GM04503 (cell line): ENCODE measurements around the gene P2RY6.

ENCODE experiments used
- DNase-seq: peaks from one replicate; pipeline ENCODE4 v3.0.0-alpha.2; 2012; ENCODE audit warnings: low read depth

Gene P2RY6

GRCh38 chr11:73237471-73238290 lies 34.5 kb upstream of the P2RY6 start:
- no peak for DNase-seq

DNA sequence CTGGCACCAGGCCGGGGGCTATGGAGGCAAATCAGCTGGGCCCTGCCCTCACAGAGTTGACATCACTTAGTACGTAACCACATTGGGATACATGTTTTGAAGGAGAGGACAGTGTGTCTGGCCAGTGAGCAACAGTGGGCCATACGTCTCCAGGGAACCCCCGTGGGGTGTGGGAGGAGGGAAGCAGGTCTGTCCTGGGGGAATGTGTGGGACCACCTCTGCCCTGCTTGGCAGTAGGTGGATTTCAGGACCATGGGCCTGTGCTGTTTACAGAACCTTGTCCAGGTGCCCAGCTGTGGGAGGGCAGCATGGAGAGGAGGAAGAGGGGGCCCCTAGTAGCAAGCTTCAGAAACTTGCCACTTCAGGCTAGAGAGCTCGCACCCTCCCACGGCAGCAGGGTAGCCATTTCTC lies 33.0 kb upstream of the P2RY6 start:
- no peak for DNase-seq

DNA sequence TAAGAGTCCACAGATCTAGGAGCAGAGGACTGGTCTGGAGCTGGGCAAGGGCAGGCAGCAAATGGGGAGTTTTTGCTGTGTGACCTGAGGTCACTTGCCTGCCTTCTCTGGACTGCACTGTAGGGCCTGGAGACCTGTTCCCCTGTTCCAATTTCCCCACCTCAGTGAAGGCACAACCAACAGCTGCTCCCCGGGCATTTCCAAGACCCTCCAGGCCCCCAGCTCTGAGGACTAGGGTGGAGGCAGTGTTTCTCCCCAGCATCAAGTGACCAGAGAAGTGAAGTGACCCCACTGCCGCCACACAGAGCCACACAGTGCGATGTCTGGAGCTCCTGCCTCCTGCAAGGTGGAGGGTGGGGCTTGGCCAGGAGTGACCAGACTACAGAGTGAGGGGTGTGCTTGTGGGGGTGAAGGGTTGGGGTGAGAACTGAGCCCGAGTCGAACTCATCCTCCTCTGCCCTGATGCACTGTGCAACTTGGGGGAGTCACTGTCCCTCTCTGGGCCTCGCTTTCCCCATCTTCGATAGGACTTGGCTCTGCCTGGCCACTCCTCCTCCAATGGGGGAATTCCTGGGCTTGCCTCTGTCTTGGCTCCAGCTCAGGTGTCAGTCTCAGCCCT lies 32.5 kb upstream of the P2RY6 start:
- DNase-seq, result no peak

DNA sequence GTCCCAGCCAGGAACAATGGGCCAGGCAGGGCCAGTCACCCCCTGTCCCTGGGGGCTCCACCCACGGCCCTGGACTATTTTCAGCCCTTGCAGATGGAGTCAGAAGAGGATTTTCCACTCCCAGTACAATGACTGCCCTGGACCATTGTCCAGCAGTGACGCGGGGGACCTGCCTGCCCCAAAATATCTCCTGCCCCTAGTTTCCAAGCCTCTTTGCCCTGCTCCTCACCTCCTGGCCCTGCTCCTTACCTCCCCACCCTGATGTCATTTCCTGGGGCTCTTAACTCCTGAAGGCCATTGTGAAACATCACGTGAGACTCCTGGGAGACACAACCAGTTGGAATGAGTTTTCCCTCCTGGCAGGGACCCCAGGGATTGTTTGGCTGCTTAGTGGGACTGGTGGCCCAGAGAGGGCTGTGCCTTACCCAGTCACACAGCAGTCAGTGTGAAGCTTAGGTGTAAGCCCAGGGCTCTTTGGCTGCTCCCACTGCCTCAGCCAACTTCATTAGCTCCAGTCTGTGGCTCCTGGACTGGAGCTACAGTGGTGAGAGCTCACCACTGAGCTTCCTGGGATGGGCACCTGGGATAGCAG lies 31.9 kb upstream of the P2RY6 start:
- peak; percentile 78 for DNase-seq

- DNase-seq, result no peak
Observed at GRCh38 chr11:73241300-73241699, 30.8 kb upstream of the P2RY6 start.

- no peak for DNase-seq
Observed at GRCh38 chr11:73242251-73243092, 29.7 kb upstream of the P2RY6 start.

GRCh38 chr11:73243093-73243485 lies 29.0 kb upstream of the P2RY6 start:
- DNase-seq, result no peak

- no peak for DNase-seq
Observed at GRCh38 chr11:73244589-73245240, 27.4 kb upstream of the P2RY6 start.

GRCh38 chr11:73245461-73245860 lies 26.7 kb upstream of the P2RY6 start:
- DNase-seq, result no peak

DNA sequence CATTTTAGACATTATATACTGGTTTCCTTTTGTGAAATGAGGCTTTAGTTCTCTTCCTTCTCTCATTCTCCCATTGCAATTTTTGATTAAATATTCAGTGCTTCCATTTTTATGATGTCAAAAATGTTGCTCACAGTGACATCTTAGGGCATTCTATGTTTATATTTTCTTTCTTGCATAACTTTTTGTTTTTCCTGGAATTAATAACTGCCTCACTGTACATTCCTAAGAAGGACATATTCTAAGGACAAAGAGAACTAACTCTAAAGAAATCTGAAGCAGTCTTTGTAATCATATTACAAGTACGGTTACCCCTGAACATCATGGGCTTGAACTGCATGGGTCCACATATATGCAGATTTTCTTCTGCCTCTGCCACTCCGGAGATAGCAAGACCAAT lies 25.8 kb upstream of the P2RY6 start:
- DNase-seq, result no peak

DNA sequence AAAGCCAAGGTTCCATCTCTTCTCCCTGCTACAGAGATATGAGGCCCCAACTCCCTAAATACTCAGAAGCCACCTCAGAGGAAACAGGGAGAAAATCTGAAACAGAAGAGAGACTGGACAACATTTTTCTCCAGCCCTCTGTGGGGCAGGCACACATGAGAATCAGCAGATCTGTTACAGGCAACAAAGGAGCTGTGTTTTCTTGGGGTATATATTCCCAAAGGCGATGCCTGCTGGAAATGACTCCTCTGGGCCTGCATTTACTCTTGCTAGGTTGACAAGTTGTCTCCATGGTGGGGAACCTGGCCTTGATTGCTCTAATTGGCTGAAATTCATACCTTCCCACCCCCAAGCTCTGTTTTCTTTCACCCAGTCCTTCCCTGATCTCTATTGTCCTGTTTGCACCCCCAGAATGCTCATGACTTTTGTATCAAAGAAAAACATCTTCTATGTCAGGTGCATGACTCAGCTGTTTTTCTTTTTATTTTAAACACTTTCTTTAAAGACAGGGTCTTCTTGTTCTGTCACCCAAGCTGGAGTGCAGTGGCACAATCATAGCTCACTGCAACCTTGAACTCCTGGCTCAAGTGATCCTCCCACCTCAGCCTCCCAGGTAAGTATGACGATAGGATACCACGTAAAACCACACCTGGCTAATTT lies 23.5 kb upstream of the P2RY6 start:
- no peak for DNase-seq

- no peak for DNase-seq
Observed at GRCh38 chr11:73249304-73249703, 22.8 kb upstream of the P2RY6 start.

- DNase-seq, result no peak
Observed at GRCh38 chr11:73249853-73250783, 22.0 kb upstream of the P2RY6 start.

- no peak for DNase-seq
Observed at GRCh38 chr11:73252577-73253191, 19.5 kb upstream of the P2RY6 start.

DNA sequence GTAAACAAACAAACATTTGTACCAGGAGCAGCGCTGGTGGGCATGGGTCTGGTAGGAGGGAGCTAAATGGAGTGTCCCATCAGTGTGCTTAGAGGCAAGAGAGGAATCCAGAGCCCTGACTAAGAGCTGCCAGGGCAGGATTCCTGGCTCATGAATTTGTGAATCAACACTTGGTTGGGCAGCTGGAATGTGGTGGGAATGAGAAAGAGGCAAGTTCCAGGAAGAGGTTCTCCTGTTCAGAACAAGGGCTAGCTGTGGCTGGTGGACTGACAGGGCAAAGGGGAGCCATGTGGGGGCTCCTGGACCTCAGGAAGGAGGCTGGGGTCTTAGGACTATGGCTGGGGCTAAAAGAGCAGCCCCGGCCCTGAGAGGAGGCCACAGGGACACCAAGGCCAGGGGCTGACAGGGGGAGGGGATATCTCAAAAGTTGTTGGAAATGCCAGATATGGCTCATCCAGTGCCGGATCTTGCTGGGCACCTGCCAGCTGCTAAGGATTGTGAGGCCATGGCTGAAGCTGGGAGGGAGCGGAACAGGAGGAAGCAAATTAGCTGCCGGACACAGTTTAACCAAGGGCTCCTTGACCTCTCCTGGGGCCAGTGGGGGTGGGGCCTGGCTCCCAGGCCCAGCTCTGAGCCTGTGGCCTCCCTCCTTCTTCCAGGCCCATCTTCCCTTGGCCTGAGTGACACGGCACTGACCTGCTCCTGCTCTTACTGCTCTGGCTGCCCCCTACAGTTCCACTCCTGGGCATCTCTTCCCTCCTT lies 14.6 kb upstream of the P2RY6 start:
- DNase-seq, result peak; percentile 96

GRCh38 chr11:73258104-73259035 lies 13.8 kb upstream of the P2RY6 start:
- DNase-seq, result no peak

DNA sequence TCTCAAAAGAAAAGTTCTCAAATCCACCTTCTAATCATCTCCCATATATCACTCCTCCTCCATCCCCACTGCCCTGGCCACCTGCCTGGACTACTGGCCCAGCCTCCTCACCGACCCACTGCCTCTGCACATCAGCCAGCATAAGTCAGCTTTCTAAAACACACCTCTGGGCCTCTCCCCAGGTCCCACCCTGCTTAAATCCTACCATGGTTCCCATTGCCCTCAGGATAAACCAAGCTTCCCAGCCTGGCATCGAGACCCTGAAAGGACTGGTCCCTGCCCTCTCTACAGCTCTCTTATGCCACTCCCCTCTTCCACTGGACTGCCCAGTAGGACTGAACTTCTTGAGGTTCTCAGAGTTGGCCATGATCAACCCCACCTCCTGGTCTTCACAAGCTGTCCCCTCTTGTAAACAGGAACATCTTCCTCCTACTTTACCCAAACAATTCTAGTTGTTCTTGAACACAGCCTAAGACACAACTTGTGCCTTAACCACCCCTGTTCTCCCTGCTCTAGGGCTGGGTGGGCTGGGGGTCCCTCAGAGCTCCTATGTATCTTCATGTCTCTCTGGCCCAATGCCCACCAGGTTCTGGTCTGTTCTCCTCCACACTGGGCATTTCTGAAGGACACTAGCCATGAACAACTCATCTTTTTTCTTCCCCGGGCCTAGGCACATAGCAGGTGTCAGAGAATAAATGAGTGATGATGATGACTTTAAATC lies 12.6 kb upstream of the P2RY6 start:
- DNase-seq, result no peak
